Amygdala (tissue), 56 donors: ENCODE results near the gene SULT1A1.
"Not testable (repeated sequence)": the region's sequence is repeated elsewhere in the genome, so short reads cannot be mapped to it uniquely, and the experiment has no call there.

Experiments used
- DNase-seq, 56 donors: peaks; one replicate each; lab custom pipeline; 2025; lab: John Stamatoyannopoulos, UW

Gene SULT1A1

GRCh38 chr16:28592511-28592910, 17.3 kb downstream of the SULT1A1 start:
- DNase-seq, result no peak

- no peak for DNase-seq
These were observed 18.5 kb downstream of the SULT1A1 start for GRCh38 chr16:28591355-28591754.

GRCh38 chr16:28590384-28591340, 19.2 kb downstream of the SULT1A1 start:
- DNase-seq, result no peak

- no peak for DNase-seq
These were observed 19.9 kb downstream of the SULT1A1 start for GRCh38 chr16:28589930-28590329.

- no peak for DNase-seq
These were observed 20.8 kb downstream of the SULT1A1 start for GRCh38 chr16:28589069-28589468.

- no peak for DNase-seq
These were observed 22.5 kb downstream of the SULT1A1 start for GRCh38 chr16:28587386-28587785.

- DNase-seq, result no peak
These were observed 23.4 kb downstream of the SULT1A1 start for GRCh38 chr16:28586466-28586865.

- no peak for DNase-seq
These were observed 24.2 kb downstream of the SULT1A1 start for GRCh38 chr16:28585674-28586073.

- DNase-seq, result no peak
These were observed 29.0 kb downstream of the SULT1A1 start for GRCh38 chr16:28580726-28581315.

- DNase-seq, result no peak
These were observed 34.3 kb downstream of the SULT1A1 start for GRCh38 chr16:28575446-28576109.

GRCh38 chr16:28574925-28575324, 34.9 kb downstream of the SULT1A1 start:
- no peak for DNase-seq

- DNase-seq, result no peak
These were observed 35.8 kb downstream of the SULT1A1 start for GRCh38 chr16:28573738-28574718.

- DNase-seq, result peak in 13 of 56 donors; percentile 3 to 36 (median 12)
These were observed 36.9 kb downstream of the SULT1A1 start for GRCh38 chr16:28572696-28573510.

- no peak for DNase-seq
These were observed 39.7 kb downstream of the SULT1A1 start for GRCh38 chr16:28569968-28570752.

GRCh38 chr16:28569021-28569420, 40.8 kb downstream of the SULT1A1 start:
- no peak for DNase-seq

- DNase-seq, result no peak
These were observed 42.6 kb downstream of the SULT1A1 start for GRCh38 chr16:28567292-28567691.

GRCh38 chr16:28566233-28566925, 43.5 kb downstream of the SULT1A1 start:
- DNase-seq, result not testable (repeated sequence)

GRCh38 chr16:28563218-28563617, 46.6 kb downstream of the SULT1A1 start:
- DNase-seq, result no peak
